Measurements from ENCODE around the gene AFP.
"Not testable (repeated sequence)": the region's sequence is repeated elsewhere in the genome, so short reads cannot be mapped to it uniquely, and the experiment has no call there.

The AFP gene
- total RNA-seq: 0 to 2.0 (median 0) reads per million in 17 experiments

DNA sequence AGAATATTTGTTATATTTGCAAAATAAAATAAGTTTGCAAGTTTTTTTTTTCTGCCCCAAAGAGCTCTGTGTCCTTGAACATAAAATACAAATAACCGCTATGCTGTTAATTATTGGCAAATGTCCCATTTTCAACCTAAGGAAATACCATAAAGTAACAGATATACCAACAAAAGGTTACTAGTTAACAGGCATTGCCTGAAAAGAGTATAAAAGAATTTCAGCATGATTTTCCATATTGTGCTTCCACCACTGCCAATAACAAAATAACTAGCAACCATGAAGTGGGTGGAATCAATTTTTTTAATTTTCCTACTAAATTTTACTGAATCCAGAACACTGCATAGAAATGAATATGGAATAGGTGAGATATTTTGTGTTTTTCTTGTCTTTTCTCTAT lies at the start of gene AFP:
Gene AFP, plus strand, starts transcription at position 238 of the 400 bp plus-strand sequence. Its CDS starts 42 bp downstream, at position 280.
- DNase-seq: no peak

DNA sequence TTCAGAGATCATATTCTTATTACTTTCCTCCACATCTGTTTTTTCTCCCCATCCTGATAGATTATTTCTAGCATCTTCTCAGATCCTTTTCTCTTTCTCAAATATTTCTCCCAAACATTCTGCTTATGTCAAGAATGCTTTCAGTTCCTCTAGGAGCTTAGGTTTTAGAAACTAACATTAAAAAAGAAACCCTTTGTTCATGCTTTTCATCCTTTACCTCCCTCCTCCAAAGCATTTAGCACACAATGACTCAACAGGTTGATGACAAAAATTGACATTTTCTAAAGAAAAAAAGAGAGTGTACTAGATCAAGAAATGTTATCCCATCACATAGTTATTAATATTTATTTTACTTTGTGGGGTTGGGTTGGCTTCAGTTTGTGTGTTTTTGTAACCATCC lies 48.5 kb upstream of the AFP start:
- no peak for DNase-seq

DNA sequence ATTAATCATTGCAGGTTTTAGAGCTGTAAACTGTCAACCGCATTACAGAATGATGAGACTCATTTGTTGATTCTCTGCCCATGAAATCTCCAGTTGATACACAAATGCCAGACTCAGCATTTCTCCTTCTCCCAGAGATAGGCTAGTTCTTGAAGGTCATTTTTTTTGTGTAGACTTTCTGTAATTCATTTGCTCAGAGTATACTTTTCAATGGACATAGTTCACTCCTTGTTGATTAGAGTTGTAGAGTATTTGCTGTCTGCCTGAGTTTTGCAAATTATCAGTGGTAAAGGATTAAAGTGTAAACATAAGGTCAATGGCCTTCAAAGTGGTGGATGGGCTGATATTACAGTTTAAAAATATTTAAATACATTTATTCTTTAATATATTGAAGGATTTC lies 47.1 kb upstream of the AFP start:
- no peak for DNase-seq

DNA sequence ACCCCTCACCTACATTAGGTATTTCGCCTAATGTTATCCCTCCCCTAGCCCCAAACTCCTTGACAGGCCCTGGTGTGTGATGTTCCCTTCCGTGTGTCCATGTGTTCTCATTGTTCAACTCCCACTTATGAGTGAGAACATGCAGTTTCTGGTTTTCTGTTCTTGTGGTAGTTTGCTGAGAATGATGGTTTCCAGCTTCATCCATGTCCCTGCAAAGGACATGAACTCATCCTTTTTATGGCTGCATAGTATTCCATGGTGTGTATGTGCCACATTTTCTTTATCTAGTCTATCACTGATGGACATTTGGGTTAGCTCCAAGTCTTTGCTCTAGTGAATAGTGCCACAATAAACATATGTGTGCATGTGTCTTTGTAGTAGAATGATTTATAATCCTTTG lies 46.4 kb upstream of the AFP start:
- DNase-seq: not testable (repeated sequence)

DNA sequence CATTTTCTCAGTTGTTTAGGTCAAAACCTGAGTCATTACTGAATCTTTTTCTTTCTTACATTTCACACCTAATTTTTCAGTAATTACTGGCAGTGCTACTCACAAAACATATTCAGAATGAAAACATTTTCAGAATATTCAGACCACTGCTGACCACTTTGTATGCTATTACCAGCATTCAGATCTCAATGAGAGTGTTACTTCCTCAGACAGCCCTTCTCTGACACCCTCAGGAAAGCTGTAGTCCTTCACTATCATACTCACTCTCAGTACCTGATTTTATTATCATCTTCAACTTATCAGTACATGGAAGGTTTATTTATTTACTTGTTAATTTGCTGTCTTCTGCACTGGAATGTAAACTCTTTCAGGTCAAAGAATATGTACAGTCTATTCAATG lies 44.2 kb upstream of the AFP start:
- no peak for DNase-seq

DNA sequence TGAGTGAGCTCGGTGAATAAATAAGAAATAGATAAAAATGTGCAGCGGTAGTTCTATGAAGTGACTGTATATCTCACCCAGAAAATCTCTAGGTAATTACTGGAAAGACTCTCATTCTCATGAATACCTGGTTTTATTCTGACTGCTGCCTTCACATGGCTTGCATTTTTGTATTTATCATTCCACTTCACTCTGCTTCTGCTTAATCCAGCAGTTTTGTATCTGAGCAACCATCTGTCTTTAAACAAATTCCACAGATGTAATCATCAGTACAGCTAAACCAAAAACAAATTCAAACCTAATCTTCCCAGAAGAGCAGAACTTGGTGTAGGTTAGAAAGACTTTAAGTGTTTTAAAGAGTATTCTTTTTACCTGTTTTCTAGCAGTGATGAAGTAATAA lies 43.1 kb upstream of the AFP start:
- DNase-seq: no peak

DNA sequence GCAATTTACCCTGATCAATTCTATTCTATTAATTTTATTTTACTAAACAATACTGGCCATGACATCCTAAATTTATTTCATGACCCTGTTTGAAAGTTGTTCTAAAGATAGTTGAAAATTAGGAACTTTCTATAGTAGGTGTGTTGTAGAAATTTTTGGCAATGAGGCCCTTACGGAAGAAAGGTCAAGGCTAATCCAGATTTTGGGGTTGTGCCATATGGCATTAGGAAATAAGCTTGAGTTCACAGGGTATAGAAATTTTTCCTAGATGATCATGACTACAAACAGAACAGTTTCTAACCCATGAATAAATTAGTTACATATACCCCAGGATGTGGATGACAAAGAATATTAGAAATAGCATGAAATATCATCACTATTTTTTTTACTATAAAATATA lies 39.7 kb upstream of the AFP start:
- DNase-seq: no peak

DNA sequence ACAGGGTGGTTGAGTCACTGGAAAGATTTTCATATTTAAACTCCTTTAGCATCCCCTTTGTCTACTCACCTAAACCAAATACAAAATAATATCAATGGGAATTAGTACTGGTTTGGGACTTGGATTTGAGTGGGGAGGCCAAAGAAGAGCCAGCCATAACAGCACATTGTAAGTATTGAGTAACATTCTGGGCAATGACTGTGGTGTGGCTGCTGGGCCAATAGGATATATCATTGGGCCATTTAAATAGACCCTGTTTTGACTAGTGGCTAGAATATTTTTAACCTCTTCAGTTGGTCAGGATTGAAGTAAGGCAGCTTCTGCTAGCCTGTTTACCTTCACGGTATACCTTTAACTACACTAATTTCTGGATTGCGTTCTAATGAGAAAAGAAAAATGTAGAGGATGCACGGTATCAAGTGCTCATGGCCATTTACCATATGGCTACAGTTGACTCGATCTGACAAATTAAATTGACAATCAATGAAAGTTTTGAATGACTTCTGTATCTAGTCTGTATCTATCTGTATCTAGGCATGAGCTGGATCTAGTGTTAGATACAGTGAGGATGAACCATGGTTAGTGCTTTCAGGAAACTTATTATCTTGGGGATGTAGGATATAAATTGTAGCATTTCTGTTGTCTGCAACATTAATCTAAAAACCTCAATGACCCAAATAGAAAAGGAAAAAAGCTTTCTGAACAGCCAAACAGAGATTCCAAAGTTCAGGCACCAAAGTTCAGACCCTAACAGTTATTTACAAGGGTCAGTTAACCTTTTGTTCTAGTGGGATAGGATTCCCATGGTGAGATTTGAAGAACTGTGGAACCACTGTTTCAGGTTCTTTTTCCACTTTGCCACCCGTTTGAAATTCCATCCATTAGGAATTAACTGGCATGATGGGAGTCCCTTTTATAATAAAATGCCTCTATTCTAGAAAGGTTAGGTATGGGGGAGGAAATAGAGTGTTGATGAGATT lies 38.7 kb upstream of the AFP start:
- DNase-seq: no peak

DNA sequence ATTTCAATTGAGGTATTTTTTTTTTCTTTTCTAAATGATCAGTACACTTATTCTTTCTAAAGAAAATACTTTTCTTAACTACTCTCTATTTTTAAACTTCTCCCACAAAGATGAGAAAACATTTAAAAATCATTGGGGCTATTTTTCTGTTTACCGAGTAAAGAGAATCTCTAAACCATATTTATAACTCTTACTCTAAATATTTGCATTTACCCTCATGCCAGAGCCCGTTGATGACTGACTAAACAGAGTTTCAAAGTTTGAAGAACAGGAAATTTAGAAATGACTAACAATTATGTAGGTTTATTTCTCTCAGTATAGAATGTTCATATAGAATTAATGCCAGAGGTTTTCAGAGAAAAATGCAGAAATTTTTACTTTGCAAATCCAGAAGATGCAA lies 34.6 kb upstream of the AFP start:
- DNase-seq: no peak

DNA sequence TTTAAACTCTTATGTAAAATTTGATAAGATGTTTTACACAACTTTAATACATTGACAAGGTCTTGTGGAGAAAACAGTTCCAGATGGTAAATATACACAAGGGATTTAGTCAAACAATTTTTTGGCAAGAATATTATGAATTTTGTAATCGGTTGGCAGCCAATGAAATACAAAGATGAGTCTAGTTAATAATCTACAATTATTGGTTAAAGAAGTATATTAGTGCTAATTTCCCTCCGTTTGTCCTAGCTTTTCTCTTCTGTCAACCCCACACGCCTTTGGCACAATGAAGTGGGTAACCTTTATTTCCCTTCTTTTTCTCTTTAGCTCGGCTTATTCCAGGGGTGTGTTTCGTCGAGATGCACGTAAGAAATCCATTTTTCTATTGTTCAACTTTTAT lies 32.0 kb upstream of the AFP start, which contains the start of gene ALB:
Gene ALB, plus strand, starts transcription at position 246 of the 400 bp plus-strand sequence. Its CDS starts 41 bp downstream, at position 287.
- DNase-seq: no peak

DNA sequence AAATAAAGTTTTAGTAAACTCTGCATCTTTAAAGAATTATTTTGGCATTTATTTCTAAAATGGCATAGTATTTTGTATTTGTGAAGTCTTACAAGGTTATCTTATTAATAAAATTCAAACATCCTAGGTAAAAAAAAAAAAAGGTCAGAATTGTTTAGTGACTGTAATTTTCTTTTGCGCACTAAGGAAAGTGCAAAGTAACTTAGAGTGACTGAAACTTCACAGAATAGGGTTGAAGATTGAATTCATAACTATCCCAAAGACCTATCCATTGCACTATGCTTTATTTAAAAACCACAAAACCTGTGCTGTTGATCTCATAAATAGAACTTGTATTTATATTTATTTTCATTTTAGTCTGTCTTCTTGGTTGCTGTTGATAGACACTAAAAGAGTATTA lies 31.6 kb upstream of the AFP start:
- DNase-seq: no peak

DNA sequence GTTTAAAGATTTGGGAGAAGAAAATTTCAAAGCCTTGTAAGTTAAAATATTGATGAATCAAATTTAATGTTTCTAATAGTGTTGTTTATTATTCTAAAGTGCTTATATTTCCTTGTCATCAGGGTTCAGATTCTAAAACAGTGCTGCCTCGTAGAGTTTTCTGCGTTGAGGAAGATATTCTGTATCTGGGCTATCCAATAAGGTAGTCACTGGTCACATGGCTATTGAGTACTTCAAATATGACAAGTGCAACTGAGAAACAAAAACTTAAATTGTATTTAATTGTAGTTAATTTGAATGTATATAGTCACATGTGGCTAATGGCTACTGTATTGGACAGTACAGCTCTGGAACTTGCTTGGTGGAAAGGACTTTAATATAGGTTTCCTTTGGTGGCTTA lies 30.9 kb upstream of the AFP start:
- no peak for DNase-seq

DNA sequence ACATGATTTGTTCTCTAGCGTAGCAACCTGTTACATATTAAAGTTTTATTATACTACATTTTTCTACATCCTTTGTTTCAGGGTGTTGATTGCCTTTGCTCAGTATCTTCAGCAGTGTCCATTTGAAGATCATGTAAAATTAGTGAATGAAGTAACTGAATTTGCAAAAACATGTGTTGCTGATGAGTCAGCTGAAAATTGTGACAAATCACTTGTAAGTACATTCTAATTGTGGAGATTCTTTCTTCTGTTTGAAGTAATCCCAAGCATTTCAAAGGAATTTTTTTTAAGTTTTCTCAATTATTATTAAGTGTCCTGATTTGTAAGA lies 29.5 kb upstream of the AFP start:
- DNase-seq: no peak

DNA sequence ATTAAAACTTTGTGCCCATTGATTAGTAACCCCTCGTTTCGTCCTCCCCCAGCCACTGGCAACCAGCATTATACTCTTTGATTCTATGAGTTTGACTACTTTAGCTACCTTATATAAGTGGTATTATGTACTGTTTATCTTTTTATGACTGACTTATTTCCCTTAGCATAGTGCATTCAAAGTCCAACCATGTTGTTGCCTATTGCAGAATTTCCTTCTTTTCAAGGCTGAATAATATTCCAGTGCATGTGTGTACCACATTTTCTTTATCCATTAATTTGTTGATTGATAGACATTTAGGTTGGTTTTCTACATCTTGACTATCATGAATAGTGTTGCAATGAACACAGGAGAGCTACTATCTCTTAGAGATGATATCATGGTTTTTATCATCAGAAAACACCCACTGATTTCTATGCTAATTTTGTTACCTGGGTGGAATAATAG lies 28.8 kb upstream of the AFP start:
- no peak for DNase-seq

DNA sequence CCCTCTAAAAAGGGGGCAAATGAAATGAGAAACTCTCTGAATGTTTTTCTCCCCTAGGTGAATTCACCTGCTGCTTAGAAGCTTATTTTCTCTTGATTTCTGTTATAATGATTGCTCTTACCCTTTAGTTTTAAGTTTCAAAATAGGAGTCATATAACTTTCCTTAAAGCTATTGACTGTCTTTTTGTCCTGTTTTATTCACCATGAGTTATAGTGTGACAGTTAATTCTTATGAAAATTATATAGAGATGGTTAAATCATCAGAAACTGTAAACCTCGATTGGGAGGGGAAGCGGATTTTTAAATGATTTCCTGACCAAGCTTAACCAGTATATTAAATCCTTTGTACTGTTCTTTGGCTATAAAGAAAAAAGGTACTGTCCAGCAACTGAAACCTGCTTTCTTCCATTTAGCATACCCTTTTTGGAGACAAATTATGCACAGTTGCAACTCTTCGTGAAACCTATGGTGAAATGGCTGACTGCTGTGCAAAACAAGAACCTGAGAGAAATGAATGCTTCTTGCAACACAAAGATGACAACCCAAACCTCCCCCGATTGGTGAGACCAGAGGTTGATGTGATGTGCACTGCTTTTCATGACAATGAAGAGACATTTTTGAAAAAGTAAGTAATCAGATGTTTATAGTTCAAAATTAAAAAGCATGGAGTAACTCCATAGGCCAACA lies 27.7 kb upstream of the AFP start:
- DNase-seq: no peak

DNA sequence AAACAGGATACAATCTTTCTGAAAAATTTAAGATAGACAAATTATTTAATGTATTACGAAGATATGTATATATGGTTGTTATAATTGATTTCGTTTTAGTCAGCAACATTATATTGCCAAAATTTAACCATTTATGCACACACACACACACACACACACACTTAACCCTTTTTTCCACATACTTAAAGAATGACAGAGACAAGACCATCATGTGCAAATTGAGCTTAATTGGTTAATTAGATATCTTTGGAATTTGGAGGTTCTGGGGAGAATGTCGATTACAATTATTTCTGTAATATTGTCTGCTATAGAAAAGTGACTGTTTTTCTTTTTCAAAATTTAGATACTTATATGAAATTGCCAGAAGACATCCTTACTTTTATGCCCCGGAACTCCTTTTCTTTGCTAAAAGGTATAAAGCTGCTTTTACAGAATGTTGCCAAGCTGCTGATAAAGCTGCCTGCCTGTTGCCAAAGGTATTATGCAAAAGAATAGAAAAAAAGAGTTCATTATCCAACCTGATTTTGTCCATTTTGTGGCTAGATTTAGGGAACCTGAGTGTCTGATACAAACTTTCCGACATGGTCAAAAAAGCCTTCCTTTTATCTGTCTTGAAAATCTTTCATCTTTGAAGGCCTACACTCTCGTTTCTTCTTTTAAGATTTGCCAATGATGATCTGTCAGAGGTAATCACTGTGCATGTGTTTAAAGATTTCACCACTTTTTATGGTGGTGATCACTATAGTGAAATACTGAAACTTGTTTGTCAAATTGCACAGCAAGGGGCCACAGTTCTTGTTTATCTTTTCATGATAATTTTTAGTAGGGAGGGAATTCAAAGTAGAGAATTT lies 26.8 kb upstream of the AFP start:
- DNase-seq: no peak

DNA sequence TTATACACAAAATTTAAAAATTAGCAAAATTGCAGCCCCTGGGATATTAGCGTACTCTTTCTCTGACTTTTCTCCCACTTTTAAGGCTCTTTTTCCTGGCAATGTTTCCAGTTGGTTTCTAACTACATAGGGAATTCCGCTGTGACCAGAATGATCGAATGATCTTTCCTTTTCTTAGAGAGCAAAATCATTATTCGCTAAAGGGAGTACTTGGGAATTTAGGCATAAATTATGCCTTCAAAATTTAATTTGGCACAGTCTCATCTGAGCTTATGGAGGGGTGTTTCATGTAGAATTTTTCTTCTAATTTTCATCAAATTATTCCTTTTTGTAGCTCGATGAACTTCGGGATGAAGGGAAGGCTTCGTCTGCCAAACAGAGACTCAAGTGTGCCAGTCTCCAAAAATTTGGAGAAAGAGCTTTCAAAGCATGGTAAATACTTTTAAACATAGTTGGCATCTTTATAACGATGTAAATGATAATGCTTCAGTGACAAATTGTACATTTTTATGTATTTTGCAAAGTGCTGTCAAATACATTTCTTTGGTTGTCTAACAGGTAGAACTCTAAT lies 26.0 kb upstream of the AFP start:
- DNase-seq: no peak

DNA sequence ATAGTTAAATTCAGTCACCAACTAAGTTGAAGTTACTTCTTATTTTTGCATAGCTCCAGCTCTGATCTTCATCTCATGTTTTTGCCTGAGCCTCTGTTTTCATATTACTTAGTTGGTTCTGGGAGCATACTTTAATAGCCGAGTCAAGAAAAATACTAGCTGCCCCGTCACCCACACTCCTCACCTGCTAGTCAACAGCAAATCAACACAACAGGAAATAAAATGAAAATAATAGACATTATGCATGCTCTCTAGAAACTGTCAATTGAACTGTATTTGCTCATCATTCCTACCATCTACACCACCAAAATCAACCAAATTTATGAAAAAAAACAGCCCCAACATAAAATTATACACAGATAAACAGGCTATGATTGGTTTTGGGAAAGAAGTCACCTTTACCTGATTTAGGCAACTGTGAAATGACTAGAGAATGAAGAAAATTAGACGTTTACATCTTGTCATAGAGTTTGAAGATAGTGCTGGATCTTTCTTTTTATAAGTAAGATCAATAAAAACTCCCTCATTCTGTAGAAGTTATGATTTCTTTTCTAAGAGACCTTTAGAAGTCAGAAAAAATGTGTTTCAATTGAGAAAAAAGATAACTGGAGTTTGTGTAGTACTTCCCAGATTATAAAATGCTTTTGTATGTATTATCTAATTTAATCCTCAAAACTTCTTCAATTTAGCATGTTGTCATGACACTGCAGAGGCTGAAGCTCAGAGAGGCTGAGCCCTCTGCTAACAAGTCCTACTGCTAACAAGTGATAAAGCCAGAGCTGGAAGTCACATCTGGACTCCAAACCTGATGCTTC lies 24.9 kb upstream of the AFP start:
- DNase-seq: no peak

DNA sequence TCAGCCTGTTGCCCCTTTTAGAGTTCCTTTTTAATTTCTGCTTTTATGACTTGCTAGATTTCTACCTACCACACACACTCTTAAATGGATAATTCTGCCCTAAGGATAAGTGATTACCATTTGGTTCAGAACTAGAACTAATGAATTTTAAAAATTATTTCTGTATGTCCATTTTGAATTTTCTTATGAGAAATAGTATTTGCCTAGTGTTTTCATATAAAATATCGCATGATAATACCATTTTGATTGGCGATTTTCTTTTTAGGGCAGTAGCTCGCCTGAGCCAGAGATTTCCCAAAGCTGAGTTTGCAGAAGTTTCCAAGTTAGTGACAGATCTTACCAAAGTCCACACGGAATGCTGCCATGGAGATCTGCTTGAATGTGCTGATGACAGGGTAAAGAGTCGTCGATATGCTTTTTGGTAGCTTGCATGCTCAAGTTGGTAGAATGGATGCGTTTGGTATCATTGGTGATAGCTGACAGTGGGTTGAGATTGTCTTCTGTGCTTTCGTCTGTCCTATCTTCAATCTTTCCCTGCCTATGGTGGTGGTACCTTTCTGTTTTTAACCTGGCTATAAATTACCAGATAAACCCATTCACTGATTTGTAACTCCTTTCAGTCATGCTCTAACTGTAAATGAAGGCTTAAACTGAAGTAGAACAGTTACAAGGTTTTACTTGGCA lies 24.1 kb upstream of the AFP start:
- DNase-seq: no peak

DNA sequence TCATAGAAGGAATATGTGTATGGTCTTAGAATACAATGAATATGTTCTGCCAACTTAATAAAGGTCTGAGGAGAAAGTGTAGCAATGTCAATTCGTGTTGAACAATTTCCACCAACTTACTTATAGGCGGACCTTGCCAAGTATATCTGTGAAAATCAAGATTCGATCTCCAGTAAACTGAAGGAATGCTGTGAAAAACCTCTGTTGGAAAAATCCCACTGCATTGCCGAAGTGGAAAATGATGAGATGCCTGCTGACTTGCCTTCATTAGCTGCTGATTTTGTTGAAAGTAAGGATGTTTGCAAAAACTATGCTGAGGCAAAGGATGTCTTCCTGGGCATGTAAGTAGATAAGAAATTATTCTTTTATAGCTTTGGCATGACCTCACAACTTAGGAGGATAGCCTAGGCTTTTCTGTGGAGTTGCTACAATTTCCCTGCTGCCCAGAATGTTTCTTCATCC lies 22.7 kb upstream of the AFP start:
- DNase-seq: no peak

DNA sequence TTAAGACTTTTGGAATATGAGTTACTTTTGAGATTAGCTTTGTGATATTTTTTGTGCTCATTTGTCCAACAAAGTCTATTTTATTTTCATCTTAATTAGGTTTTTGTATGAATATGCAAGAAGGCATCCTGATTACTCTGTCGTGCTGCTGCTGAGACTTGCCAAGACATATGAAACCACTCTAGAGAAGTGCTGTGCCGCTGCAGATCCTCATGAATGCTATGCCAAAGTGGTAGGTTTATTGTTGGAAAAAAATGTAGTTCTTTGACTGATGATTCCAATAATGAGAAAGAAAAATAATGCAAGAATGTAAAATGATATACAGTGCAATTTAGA lies 21.1 kb upstream of the AFP start:
- no peak for DNase-seq

Data from suppressor macrophage (primary cell).